G401 (cell line): ENCODE measurements around the gene GPR151. TPM values are rescaled to one million over a fixed set of nuclear protein-coding genes. Genes with fewer than 3 reads are reported as not detected.

Source experiments
- DNase-seq: peaks from one replicate; pipeline ENCODE4 v3.0.0-alpha.2; 2015; ENCODE audit warnings: low spot score
- in situ Hi-C: cut with HindIII; loops from 2 replicates; pipeline ENCODE4 v1.10.0; 2016; ENCODE audit warnings: low sequenced_read_pairs, mixed read lengths
- total RNA-seq: library from RNA; depleted of rRNA; stranded (reverse); fragments of >200 nt; shearing (Covaris generic); gene quantifications from 2 replicates; pipeline ENCODE4 v1.2.3, GENCODE V29; 2014

GPR151 gene
- total RNA-seq, 1 experiment from 2014 or later, result not detected

- no peak for DNase-seq
- in situ Hi-C loops, result no loop called here
These were observed 7.7 kb upstream of the GPR151 start for GRCh38 chr5:146523698-146524097.

DNA sequence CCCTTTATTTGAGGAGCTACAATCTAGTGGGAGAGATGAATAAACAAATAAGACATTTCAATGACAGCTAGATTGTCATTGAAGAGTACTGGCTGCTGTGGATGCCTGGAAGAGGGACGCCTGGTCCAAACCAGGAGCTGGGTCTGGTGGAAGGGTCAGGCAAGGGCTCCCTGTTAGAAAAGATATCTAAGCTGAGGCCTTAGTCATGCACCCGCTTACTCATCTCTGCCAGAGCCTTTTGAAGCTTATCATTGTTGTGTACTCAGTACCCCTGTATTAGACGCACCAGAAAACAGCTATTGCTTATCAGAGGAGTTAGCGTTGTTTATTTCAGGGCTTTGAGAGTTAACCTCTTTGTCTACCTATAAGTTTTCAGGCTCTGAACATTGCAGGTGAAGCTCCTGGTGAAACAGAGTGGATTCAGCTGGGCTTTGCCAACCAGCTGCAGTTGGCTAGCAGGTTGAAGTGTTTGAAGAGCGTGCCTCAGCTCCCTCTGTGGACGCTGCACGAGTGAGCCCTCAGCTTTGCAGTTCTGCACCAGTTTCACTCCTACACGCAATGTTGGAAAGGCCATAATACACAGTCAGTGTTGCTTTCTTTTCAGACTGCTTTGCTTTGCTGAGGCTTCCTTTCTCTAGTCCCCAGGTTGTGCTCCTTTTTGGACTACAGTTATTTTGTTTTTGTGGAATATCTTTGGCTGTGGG, 5.6 kb upstream of the GPR151 start:
- in situ Hi-C loops, result no loop called here

GRCh38 chr5:146520731-146521130, 4.7 kb upstream of the GPR151 start:
- in situ Hi-C loops, result no loop called here
- DNase-seq, result no peak

More for the DNA sequence above, 5.6 kb upstream of the GPR151 start:
- DNase-seq, result no peak

DNA sequence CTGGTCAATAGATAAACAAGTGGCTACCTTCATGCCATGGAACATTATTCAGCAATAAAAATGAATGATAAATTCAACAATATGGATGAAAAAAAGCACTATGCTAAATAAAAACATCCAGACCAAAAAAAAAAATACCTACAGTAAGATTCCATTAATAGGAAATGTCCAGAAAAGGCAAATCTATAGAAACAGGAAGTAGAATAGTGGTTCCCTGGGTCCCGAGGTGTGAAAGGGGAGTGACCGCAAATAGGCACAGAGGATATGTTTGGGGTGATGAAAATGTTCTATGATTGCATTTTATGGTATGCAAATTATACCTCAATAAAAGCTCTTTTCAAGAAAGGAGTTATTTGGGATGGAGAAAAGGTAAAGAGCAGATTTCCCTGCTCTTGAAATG, 3.6 kb upstream of the GPR151 start:
- in situ Hi-C loops, result no loop called here
- no peak for DNase-seq

DNA sequence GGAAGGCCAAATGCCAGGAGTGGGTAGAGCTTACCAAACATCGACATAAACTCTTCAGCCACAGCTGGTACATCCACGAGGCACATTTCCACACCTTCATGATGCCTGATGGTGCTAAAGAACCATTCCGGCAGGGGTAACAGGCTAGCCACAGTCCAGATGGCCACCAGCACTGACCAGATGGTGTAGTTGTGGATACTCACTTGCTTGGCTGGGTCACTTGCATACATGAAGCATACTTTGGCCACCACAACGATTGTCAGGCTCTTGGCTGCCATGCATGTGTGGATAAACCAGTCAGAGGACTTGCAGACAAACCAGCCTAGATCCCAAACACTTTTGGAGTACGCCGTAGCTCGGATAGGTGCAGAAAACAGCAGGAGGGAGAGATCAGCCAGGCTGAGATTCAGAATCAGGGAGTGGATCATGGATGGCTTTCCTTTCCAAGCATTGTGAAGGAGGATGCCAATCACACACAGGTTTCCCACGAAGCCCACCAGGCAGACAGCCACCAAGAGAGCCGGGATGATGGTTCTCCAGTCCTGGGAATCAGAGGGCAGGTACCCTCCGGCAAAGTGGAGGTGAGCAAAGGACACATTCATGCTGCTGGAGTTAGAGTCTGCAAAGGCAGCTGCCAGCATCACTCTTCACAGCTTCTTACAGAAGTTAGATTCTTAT, 378 bp downstream of the GPR151 start:
- peak; percentile 87 for DNase-seq
- in situ Hi-C loops, result no loop called here

- in situ Hi-C loops, result no loop called here
These were observed 1.4 kb downstream of the GPR151 start for GRCh38 chr5:146514575-146514974.

DNA sequence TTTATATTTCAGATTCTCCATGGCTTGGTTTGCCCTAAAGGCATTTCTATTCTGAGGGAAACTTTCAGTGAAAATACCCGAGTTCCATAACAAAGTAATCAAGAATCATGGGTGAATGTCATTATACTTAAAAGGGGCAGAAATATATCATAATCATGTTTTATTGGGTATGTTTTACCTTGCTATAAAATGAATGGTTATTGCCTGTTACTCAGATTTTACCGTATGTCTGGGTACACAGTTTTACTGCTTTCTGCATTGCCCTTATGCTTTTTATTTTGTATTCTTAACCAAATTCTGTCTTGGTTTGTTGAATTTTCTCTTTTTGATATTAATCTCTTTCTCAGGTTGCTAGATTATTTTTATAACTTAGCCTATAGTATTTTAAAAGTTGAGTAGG, 2.5 kb downstream of the GPR151 start:
- in situ Hi-C loops, result no loop called here
- no peak for DNase-seq

More at GRCh38 chr5:146514575-146514974, 1.4 kb downstream of the GPR151 start:
- no peak for DNase-seq

DNA sequence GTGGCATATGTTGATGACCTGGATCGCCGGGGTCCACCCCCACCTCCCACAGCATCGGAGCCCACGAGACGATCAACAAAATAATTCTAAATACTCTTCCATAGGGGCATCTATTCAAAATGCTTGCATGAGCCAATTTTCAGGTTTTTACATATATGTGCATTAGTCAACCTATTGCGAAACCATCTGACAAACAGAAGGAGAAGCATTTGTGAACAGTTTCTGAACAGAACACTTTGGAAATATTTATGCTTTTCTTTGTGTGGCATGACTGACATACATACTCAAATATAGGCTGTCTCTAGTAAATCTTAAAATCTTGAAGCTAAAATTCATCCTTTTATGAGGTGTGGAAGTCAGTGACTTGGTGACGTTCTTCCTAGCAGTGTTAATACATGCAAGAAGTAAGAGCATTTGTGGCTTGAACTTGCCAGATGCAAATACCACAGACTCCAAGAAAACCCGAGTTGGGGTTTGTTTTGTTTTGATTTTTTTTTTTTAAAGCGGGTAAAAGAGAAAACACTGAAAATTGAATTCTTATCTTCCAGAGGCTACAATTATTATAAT, 5.3 kb downstream of the GPR151 start:
- in situ Hi-C loops, result no loop called here
- DNase-seq, result no peak

GRCh38 chr5:146507428-146507827, 8.6 kb downstream of the GPR151 start:
- in situ Hi-C loops, result no loop called here
- no peak for DNase-seq

DNA sequence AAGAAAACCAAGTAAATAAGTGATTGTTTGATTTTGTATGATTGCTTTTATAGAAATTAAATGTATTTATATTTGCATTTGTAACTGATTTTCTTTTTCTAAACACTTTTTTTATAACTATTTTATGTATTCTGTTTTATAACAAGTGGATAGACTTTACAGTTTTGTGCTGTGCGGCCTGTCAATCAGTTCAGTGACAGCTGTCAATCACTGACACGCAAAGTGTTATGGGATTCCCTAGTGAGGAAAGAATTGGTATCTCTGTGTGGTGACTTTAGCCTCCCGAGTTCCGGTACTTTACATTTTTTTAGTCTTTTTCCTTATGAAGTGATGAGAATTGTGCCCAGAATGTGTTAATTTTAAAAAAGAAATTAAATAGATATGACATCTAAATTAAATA, 16.3 kb downstream of the GPR151 start:
- DNase-seq, result no peak
- in situ Hi-C loops, result no loop called here

DNA sequence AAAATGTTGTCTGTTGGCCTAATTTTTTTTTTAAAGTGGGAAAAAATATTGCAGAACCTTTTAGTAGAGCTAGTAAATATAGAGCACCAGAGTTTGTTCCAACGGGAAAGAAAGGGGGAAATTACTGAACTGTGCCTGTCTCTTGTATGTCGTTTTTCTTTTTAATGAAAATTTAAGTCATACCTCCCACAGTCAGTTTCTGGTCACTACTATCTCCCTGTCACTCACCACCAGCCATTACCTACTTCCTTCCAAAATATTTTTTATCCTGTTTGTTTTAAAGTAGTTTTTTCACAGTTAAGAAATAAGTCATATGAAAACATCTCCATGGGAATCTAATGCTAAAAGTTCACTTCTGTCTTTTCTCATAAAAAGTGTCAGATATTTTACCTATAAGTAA, 21.3 kb downstream of the GPR151 start:
- in situ Hi-C loops, result no loop called here
- DNase-seq, result no peak

DNA sequence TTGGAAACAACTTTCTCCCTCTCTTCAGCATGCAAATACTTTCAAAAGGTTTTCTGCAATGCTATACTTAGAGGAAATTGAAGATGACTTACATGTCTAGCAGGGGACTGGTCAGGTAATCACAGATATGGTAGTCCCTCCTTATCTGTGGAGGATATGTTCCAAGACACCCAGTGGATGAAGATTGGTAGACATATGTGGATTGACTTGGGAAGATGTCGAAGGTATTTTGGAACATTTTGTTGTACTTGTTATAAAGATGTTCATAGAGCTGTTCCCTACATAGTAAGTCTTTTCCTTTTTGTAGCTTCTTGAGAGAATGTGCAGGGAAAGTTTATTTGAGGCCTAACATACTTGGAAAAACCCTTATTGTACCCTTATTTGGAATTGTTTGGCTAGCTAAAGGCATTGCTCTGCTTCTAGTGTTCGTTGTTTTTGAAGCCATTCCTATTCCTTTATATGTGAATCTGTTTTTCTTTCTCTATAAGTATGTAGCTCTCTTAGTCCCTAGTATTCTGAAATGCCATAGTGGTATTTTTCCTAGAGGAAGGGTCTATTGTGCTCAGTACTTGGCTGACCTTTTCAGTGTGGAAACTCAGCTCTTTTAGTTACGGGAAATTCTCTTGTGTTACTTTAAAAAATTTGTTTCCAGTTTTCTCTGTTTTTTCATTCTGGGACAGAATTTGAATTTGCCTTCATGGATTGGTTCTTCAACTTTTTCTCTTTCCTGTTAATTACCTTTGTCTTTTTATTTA, 25.7 kb downstream of the GPR151 start:
- in situ Hi-C loops, result no loop called here
- no peak for DNase-seq

DNA sequence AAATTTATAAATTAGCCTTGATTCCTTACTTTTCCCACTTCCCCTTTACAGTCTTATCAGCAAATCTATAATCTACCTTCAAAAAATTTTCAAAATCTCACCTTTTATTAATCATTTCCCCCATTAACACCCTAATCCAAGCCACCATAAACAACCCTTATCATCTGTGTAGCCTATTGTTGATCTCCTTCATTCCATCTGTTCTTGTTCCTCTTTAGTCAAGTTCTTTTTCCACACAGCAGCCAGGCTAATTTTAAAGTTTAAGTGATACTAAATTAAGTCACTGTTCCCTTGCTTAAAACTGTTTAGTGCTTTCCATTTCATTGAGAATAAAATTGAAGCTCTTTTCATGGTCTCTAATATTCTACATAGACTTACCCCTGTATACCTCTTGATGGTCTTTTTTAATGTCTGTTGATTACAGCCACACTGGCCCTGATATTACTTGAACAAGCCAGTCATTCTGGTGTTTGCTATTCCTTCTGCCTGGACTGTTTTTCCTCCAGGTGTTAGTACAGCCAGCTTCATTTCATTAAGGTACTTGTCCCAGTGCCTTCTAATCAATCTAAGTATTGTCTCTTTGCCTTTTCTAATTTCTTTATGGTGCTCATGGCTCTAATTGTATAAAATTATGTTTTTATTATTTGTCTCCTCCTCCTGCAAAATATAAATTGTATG, 31.1 kb downstream of the GPR151 start:
- in situ Hi-C loops, result no loop called here
- no peak for DNase-seq

- DNase-seq, result no peak
- in situ Hi-C loops, result no loop called here
These were observed 33.2 kb downstream of the GPR151 start for GRCh38 chr5:146482775-146483174.

- no peak for DNase-seq
- in situ Hi-C loops, result no loop called here
These were observed 40.1 kb downstream of the GPR151 start for GRCh38 chr5:146475906-146476305.

DNA sequence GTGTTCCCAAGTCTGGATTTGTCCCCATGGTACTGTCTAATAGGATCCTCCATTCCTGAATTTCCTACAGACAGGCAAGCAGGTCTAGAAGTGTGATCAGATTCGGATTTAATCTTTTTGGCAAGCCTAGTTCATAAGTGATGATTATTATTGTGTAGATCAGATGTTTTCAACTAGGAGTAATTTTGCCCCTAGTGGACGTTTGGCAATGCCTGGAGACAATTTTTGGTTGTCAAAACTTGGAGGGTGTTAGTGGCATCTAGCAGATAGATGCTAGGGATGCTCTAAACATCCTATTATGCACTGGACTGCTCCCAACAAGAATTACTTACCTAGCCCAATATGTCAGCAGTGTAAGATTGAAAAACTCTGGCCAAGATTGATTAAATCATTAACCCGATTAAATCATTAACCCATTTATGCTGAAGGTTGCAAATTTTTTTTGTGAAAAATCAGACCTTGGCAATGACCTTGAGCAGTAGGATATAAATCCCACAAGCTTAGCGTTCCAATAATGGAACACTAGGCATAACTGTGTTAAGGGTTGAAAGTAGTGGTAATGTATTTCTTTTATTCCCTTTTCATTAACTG, 40.7 kb downstream of the GPR151 start:
- no peak for DNase-seq
- in situ Hi-C loops, result no loop called here

- in situ Hi-C loops, result no loop called here
- DNase-seq, result no peak
These were observed 41.9 kb downstream of the GPR151 start for GRCh38 chr5:146474065-146474464.

DNA sequence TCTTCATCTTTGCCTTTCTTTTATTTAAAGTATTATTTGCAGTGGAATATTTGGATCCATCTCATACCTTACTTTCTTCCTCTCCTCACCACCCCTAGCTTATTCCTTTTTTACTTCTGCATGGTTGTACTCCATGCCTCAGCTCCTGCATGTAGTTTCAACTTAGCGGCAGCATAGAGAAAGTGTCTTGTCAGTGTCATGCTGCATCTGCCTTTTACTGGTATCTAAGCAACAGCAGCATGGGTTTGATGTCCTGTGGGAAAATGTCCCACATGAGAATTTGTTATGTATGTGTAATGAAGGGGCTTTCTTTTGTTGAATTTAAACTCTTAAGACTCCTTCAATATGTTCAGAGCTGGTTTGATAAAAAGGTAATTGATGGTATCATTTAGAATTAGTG, 48.2 kb downstream of the GPR151 start:
- in situ Hi-C loops, result no loop called here

More for the DNA sequence above, 48.2 kb downstream of the GPR151 start:
- no peak for DNase-seq
